Natural killer cell (primary cell): ENCODE data around the gene SMO. TPM values are rescaled to one million over a fixed set of nuclear protein-coding genes. Genes with fewer than 3 reads are reported as not detected.
A peak's percentile ranks its signal among the peaks of the same experiment; 100 is the strongest.

Source experiments
- ATAC-seq, 3 donors: fragments of 150-1000 bp in 2 of 3; fragments of 200-7000 bp in 1 of 3; cut with Tn5 transposase; 1 replicate in 1 of 3; 2 replicates in 2 of 3; pipeline ENCODE4 v1.10.0; 2021; ENCODE audit warnings: mild to moderate bottlenecking in 2 of 3, moderate library complexity in 2 of 3
- DNase-seq, 2 donors: peaks; one replicate each; pipeline versions ENCODE4 v3.0.0 to v3.0.0-alpha.2; 2013 to 2021; ENCODE audit warnings: mixed read lengths in 1 of 2
- H3K27ac ChIP-seq: one replicate; pipeline ENCODE4 v1.5.1; 2013; ENCODE audit warnings: mild to moderate bottlenecking, low read length
- H3K27me3 ChIP-seq: one replicate; pipeline ENCODE4 v1.6.1; 2013; ENCODE audit warnings: low read length; ENCODE audit not compliant: control insufficient read depth, insufficient read depth
- H3K36me3 ChIP-seq: one replicate; pipeline ENCODE4 v1.6.1; 2013; ENCODE audit warnings: low read length; ENCODE audit not compliant: control insufficient read depth, insufficient read depth
- H3K4me1 ChIP-seq: one replicate; pipeline ENCODE4 v1.6.1; 2013; ENCODE audit warnings: low read length; ENCODE audit not compliant: control insufficient read depth, insufficient read depth
- H3K4me3 ChIP-seq: one replicate; pipeline ENCODE4 v1.5.1; 2013; ENCODE audit warnings: low read length
- H3K9me3 ChIP-seq: one replicate; pipeline ENCODE4 v1.6.1; 2013; ENCODE audit warnings: low read length; ENCODE audit not compliant: control insufficient read depth, insufficient read depth
- H3K27ac Mint-ChIP-seq, 2 donors: one replicate each; pipeline ENCODE4 v1.8.0; 2022; ENCODE audit warnings: mild to moderate bottlenecking in 2 of 2, mixed read lengths in 2 of 2, moderate library complexity in 1 of 2
- H3K27me3 Mint-ChIP-seq, 2 donors: one replicate each; pipeline ENCODE4 v1.8.0; 2022; ENCODE audit warnings: low read depth in 2 of 2, mixed read lengths in 2 of 2
- H3K36me3 Mint-ChIP-seq: one replicate; pipeline ENCODE4 v1.8.0; 2022; ENCODE audit warnings: mixed read lengths
- H3K4me1 Mint-ChIP-seq, 2 donors: one replicate each; pipeline ENCODE4 v1.8.0; 2022; ENCODE audit warnings: mixed read lengths in 2 of 2
- H3K4me3 Mint-ChIP-seq: one replicate; pipeline ENCODE4 v1.8.0; 2022; ENCODE audit warnings: mild to moderate bottlenecking, moderate library complexity, mixed read lengths
- H3K9me3 Mint-ChIP-seq, 2 donors: one replicate each; pipeline ENCODE4 v1.8.0; 2022; ENCODE audit warnings: mixed read lengths in 2 of 2
- CTCF ChIP-seq: fragments of 200-600 bp; IDR thresholded peaks from one replicate; pipeline ENCODE4 v1.8.0; 2022; ENCODE audit warnings: antibody characterized with exemption
- WGBS: methylation state at CpG from one replicate; pipeline ENCODE4 v1.1.7; 2013; ENCODE audit warnings: missing lambda C conversion rate; ENCODE audit not compliant: insufficient coverage; 5-methylcytosine and 5-hydroxymethylcytosine counted together
- intact Hi-C: fragments of 100-400 bp; cut with micrococcal nuclease; formaldehyde crosslinking; loops from one replicate; pipeline ENCODE4 v1.14.2; 2022
- total RNA-seq, 4 donors: library from RNA; stranded (reverse); fragments of 120-200 nt in 1 of 4; gene quantifications; one replicate each; pipeline versions ENCODE4 v1.2.3 to v1.2.4, GENCODE V29; 2013 to 2022

SMO gene
- under 1 TPM; 0.09 to 0.50 (median 0.50) TPM for total RNA-seq
- 0.43 TPM for total RNA-seq (2013)

- under 1% methylated on average over 48 of the region's 48 CpGs for WGBS
- TF ChIP-seq CTCF = no peak
- H3K9me3 ChIP-seq = no peaks in the 10 kb centered on the region
- peak within 1 kb of the TSS; percentile 84 for H3K4me3 Mint-ChIP-seq
- H3K9me3 Mint-ChIP-seq = no peaks in the 10 kb centered on the region
- H3K4me1 Mint-ChIP-seq = peaks cover 5 to 7% of the 10 kb centered on the region in 2 donors
- no peaks in the 10 kb centered on the region for H3K36me3 Mint-ChIP-seq
- peak within 1 kb of the TSS; percentile 13 for H3K4me3 ChIP-seq
- H3K27me3 Mint-ChIP-seq = peaks cover 39 to 44% of the 10 kb centered on the region in 2 donors
- intact Hi-C loops = no loop called here
- H3K36me3 ChIP-seq = no peaks in the 10 kb centered on the region
- ATAC-seq = peak in 1 of 3 donors; percentile 59
- peaks cover 14% of the 10 kb centered on the region for H3K4me1 ChIP-seq
- peaks cover 15% of the 10 kb centered on the region for H3K27me3 ChIP-seq
- DNase-seq = peak in 1 of 2 donors; percentile 15
- no peak within 1 kb of the TSS for H3K27ac ChIP-seq
- no peak within 1 kb of the TSS for H3K27ac Mint-ChIP-seq
Observed at GRCh38 chr7:129188372-129188891, at the start of gene SMO. SMO (plus strand) TSS chr7:129188633; CDS start chr7:129189152, 519 bp downstream.

- H3K27ac Mint-ChIP-seq = no peak overlapping the region
- Histone ChIP-seq H3K27me3 (peaks cover 4% of the 10 kb centered on the region), H3K9me3 (no peaks in the 10 kb centered on the region), H3K4me3 (peak overlapping the region; percentile 61), H3K27ac (no peak overlapping the region), H3K4me1 (peaks cover 34% of the 10 kb centered on the region), H3K36me3 (no peaks in the 10 kb centered on the region)
- no peaks in the 10 kb centered on the region for H3K36me3 Mint-ChIP-seq
- intact Hi-C loops = no loop called here
- peaks cover 9 to 10% of the 10 kb centered on the region in 2 donors for H3K4me1 Mint-ChIP-seq
- H3K4me3 Mint-ChIP-seq = peak overlapping the region; percentile 88
- DNase-seq = no peak
- no peak for TF ChIP-seq CTCF
- no peak for ATAC-seq
- H3K27me3 Mint-ChIP-seq = peaks cover 17 to 27% of the 10 kb centered on the region in 2 donors
- no peaks in the 10 kb centered on the region for H3K9me3 Mint-ChIP-seq
- 52% methylated on average over 10 of the region's 10 CpGs for WGBS
Observed at GRCh38 chr7:129143724-129144094, 44.7 kb upstream of the SMO start.

GRCh38 chr7:129144095-129144833, 44.2 kb upstream of the SMO start, which contains the start of gene TSPAN33:
TSPAN33 (plus strand) TSS chr7:129144707; CDS start chr7:129144981, 274 bp downstream.
- Mint-ChIP-seq H3K9me3 (no peaks in the 10 kb centered on the region), H3K4me1 (peaks cover 9 to 10% of the 10 kb centered on the region in 2 donors), H3K27me3 (peaks cover 17 to 30% of the 10 kb centered on the region in 2 donors), H3K36me3 (no peaks in the 10 kb centered on the region), H3K4me3 (peak within 1 kb of the TSS; percentile 88), H3K27ac (no peak within 1 kb of the TSS)
- Histone ChIP-seq H3K9me3 (no peaks in the 10 kb centered on the region), H3K36me3 (no peaks in the 10 kb centered on the region), H3K27me3 (peaks cover 4% of the 10 kb centered on the region), H3K27ac (peak within 1 kb of the TSS; percentile 58), H3K4me1 (peaks cover 34% of the 10 kb centered on the region), H3K4me3 (peak within 1 kb of the TSS; percentile 61)
- intact Hi-C loops = no loop called here
- ATAC-seq = peak; percentile 74 to 94 (median 93)
- 1% methylated on average over 43 of the region's 43 CpGs for WGBS
- DNase-seq = peak; percentile 47 to 68
- TF ChIP-seq CTCF = no peak
